ENCODE measurements around the gene OR2S2.
"Not testable (repeated sequence)": the region's sequence is repeated elsewhere in the genome, so short reads cannot be mapped to it uniquely, and the experiment has no call there.

Gene OR2S2

GRCh38 chr9:35920051-35920620, 37.8 kb downstream of the OR2S2 start:
- no peaks in the 10 kb centered on the region for H3K9me3 ChIP-seq (ENCODE audit: control insufficient read depth in 1 of 2, low read length in 2 of 2)
- no peak overlapping the region for H3K9ac ChIP-seq (ENCODE audit: low read depth in 1 of 2, low read length in 2 of 2)
- no peaks in the 10 kb centered on the region for H3K27me3 ChIP-seq (ENCODE audit: control insufficient read depth in 1 of 2, insufficient read depth in 2 of 2, low read length in 2 of 2)
- H3K27ac ChIP-seq (ENCODE audit: low read depth, low read length) = peak overlapping the region; percentile 63
- no peaks in the 10 kb centered on the region for H3K36me3 ChIP-seq (ENCODE audit: control insufficient read depth in 1 of 2, insufficient read depth in 2 of 2, low read length in 2 of 2)
- no peak overlapping the region for H3K4me3 ChIP-seq (ENCODE audit: low read depth in 1 of 2, low read length in 2 of 2)
- H3K4me1 ChIP-seq (ENCODE audit: control insufficient read depth in 1 of 2, insufficient read depth in 2 of 2, low read length in 2 of 2) = peaks cover 55 to 58% of the 10 kb centered on the region in 2 donors

- H3K4me3 ChIP-seq (ENCODE audit: low read depth in 1 of 2, low read length in 2 of 2) = no peak overlapping the region
- H3K9me3 ChIP-seq (ENCODE audit: control insufficient read depth in 1 of 2, low read length in 2 of 2) = no peaks in the 10 kb centered on the region
- H3K9ac ChIP-seq (ENCODE audit: low read depth in 1 of 2, low read length in 2 of 2) = no peak overlapping the region
- H3K4me1 ChIP-seq (ENCODE audit: control insufficient read depth in 1 of 2, insufficient read depth in 2 of 2, low read length in 2 of 2) = peaks cover 61 to 63% of the 10 kb centered on the region in 2 donors
- H3K36me3 ChIP-seq (ENCODE audit: control insufficient read depth in 1 of 2, insufficient read depth in 2 of 2, low read length in 2 of 2) = no peaks in the 10 kb centered on the region
- no peaks in the 10 kb centered on the region for H3K27me3 ChIP-seq (ENCODE audit: control insufficient read depth in 1 of 2, insufficient read depth in 2 of 2, low read length in 2 of 2)
- peak overlapping the region; percentile 63 for H3K27ac ChIP-seq (ENCODE audit: low read depth, low read length)
Measured at GRCh38 chr9:35919212-35920008, 38.5 kb downstream of the OR2S2 start.

GRCh38 chr9:35918780-35919179, 39.2 kb downstream of the OR2S2 start:
- Histone ChIP-seq H3K27me3 (ENCODE audit: control insufficient read depth in 1 of 2, insufficient read depth in 2 of 2, low read length in 2 of 2) (no peaks in the 10 kb centered on the region), H3K9ac (ENCODE audit: low read depth in 1 of 2, low read length in 2 of 2) (no peak overlapping the region), H3K27ac (ENCODE audit: low read depth, low read length) (no peak overlapping the region), H3K9me3 (ENCODE audit: control insufficient read depth in 1 of 2, low read length in 2 of 2) (no peaks in the 10 kb centered on the region), H3K4me3 (ENCODE audit: low read depth in 1 of 2, low read length in 2 of 2) (no peak overlapping the region), H3K36me3 (ENCODE audit: control insufficient read depth in 1 of 2, insufficient read depth in 2 of 2, low read length in 2 of 2) (no peaks in the 10 kb centered on the region), H3K4me1 (ENCODE audit: control insufficient read depth in 1 of 2, insufficient read depth in 2 of 2, low read length in 2 of 2) (peaks cover 57 to 61% of the 10 kb centered on the region in 2 donors)

- Histone ChIP-seq H3K36me3 (ENCODE audit: control insufficient read depth in 1 of 2, insufficient read depth in 2 of 2, low read length in 2 of 2) (no peaks in the 10 kb centered on the region), H3K4me3 (ENCODE audit: low read depth in 1 of 2, low read length in 2 of 2) (no peak overlapping the region), H3K27ac (ENCODE audit: low read depth, low read length) (no peak overlapping the region), H3K27me3 (ENCODE audit: control insufficient read depth in 1 of 2, insufficient read depth in 2 of 2, low read length in 2 of 2) (no peaks in the 10 kb centered on the region), H3K9me3 (ENCODE audit: control insufficient read depth in 1 of 2, low read length in 2 of 2) (no peaks in the 10 kb centered on the region), H3K4me1 (ENCODE audit: control insufficient read depth in 1 of 2, insufficient read depth in 2 of 2, low read length in 2 of 2) (peaks cover 53 to 54% of the 10 kb centered on the region in 2 donors), H3K9ac (ENCODE audit: low read depth in 1 of 2, low read length in 2 of 2) (no peak overlapping the region)
Measured at GRCh38 chr9:35917261-35917660, 40.7 kb downstream of the OR2S2 start.

GRCh38 chr9:35915681-35916294, 42.2 kb downstream of the OR2S2 start:
- Histone ChIP-seq H3K9me3 (ENCODE audit: control insufficient read depth in 1 of 2, low read length in 2 of 2) (no peaks in the 10 kb centered on the region), H3K27me3 (ENCODE audit: control insufficient read depth in 1 of 2, insufficient read depth in 2 of 2, low read length in 2 of 2) (no peaks in the 10 kb centered on the region), H3K4me1 (ENCODE audit: control insufficient read depth in 1 of 2, insufficient read depth in 2 of 2, low read length in 2 of 2) (peaks cover 58 to 62% of the 10 kb centered on the region in 2 donors), H3K9ac (ENCODE audit: low read depth in 1 of 2, low read length in 2 of 2) (no peak overlapping the region), H3K36me3 (ENCODE audit: control insufficient read depth in 1 of 2, insufficient read depth in 2 of 2, low read length in 2 of 2) (no peaks in the 10 kb centered on the region), H3K4me3 (ENCODE audit: low read depth in 1 of 2, low read length in 2 of 2) (no peak overlapping the region), H3K27ac (ENCODE audit: low read depth, low read length) (peak overlapping the region; percentile 13)

GRCh38 chr9:35914301-35914807, 43.6 kb downstream of the OR2S2 start:
- no peaks in the 10 kb centered on the region for H3K36me3 ChIP-seq (ENCODE audit: control insufficient read depth in 1 of 2, insufficient read depth in 2 of 2, low read length in 2 of 2)
- H3K27me3 ChIP-seq (ENCODE audit: control insufficient read depth in 1 of 2, insufficient read depth in 2 of 2, low read length in 2 of 2) = no peaks in the 10 kb centered on the region
- peaks cover 59 to 60% of the 10 kb centered on the region in 2 donors for H3K4me1 ChIP-seq (ENCODE audit: control insufficient read depth in 1 of 2, insufficient read depth in 2 of 2, low read length in 2 of 2)
- no peaks in the 10 kb centered on the region for H3K9me3 ChIP-seq (ENCODE audit: control insufficient read depth in 1 of 2, low read length in 2 of 2)
- H3K9ac ChIP-seq (ENCODE audit: low read depth in 1 of 2, low read length in 2 of 2) = no peak overlapping the region
- H3K27ac ChIP-seq (ENCODE audit: low read depth, low read length) = no peak overlapping the region
- no peak overlapping the region for H3K4me3 ChIP-seq (ENCODE audit: low read depth in 1 of 2, low read length in 2 of 2)

- not testable (repeated sequence) for H3K4me3 ChIP-seq (ENCODE audit: low read depth in 1 of 2, low read length in 2 of 2); H3K36me3 ChIP-seq (ENCODE audit: control insufficient read depth in 1 of 2, insufficient read depth in 2 of 2, low read length in 2 of 2); H3K27ac ChIP-seq (ENCODE audit: low read depth, low read length); H3K9me3 ChIP-seq (ENCODE audit: control insufficient read depth in 1 of 2, low read length in 2 of 2); H3K27me3 ChIP-seq (ENCODE audit: control insufficient read depth in 1 of 2, insufficient read depth in 2 of 2, low read length in 2 of 2); H3K9ac ChIP-seq (ENCODE audit: low read depth in 1 of 2, low read length in 2 of 2)
- peaks cover 61 to 64% of the 10 kb centered on the region in 2 donors for H3K4me1 ChIP-seq (ENCODE audit: control insufficient read depth in 1 of 2, insufficient read depth in 2 of 2, low read length in 2 of 2)
Measured at GRCh38 chr9:35913429-35913828, 44.5 kb downstream of the OR2S2 start.

GRCh38 chr9:35912791-35913400, 45.1 kb downstream of the OR2S2 start:
- no peaks in the 10 kb centered on the region for H3K9me3 ChIP-seq (ENCODE audit: control insufficient read depth in 1 of 2, low read length in 2 of 2)
- H3K36me3 ChIP-seq (ENCODE audit: control insufficient read depth in 1 of 2, insufficient read depth in 2 of 2, low read length in 2 of 2) = no peaks in the 10 kb centered on the region
- H3K9ac ChIP-seq (ENCODE audit: low read depth in 1 of 2, low read length in 2 of 2) = no peak overlapping the region
- H3K4me3 ChIP-seq (ENCODE audit: low read depth in 1 of 2, low read length in 2 of 2) = no peak overlapping the region
- peaks cover 64 to 69% of the 10 kb centered on the region in 2 donors for H3K4me1 ChIP-seq (ENCODE audit: control insufficient read depth in 1 of 2, insufficient read depth in 2 of 2, low read length in 2 of 2)
- H3K27ac ChIP-seq (ENCODE audit: low read depth, low read length) = no peak overlapping the region
- H3K27me3 ChIP-seq (ENCODE audit: control insufficient read depth in 1 of 2, insufficient read depth in 2 of 2, low read length in 2 of 2) = no peaks in the 10 kb centered on the region

GRCh38 chr9:35911690-35912089, 46.3 kb downstream of the OR2S2 start:
- Histone ChIP-seq H3K4me1 (ENCODE audit: control insufficient read depth in 1 of 2, insufficient read depth in 2 of 2, low read length in 2 of 2) (peaks cover 67 to 73% of the 10 kb centered on the region in 2 donors), H3K27me3 (ENCODE audit: control insufficient read depth in 1 of 2, insufficient read depth in 2 of 2, low read length in 2 of 2) (no peaks in the 10 kb centered on the region), H3K36me3 (ENCODE audit: control insufficient read depth in 1 of 2, insufficient read depth in 2 of 2, low read length in 2 of 2) (no peaks in the 10 kb centered on the region), H3K4me3 (ENCODE audit: low read depth in 1 of 2, low read length in 2 of 2) (no peak overlapping the region), H3K9ac (ENCODE audit: low read depth in 1 of 2, low read length in 2 of 2) (no peak overlapping the region), H3K27ac (ENCODE audit: low read depth, low read length) (no peak overlapping the region), H3K9me3 (ENCODE audit: control insufficient read depth in 1 of 2, low read length in 2 of 2) (no peaks in the 10 kb centered on the region)
